Right ventricle myocardium inferior (tissue), 1 donor: Measurements from ENCODE around the gene GLB1L. TPM values are rescaled to one million over a fixed set of nuclear protein-coding genes. Genes with fewer than 3 reads are reported as not detected.
"Not testable (repeated sequence)": the region's sequence is repeated elsewhere in the genome, so short reads cannot be mapped to it uniquely, and the experiment has no call there.

ENCODE experiments used
- ATAC-seq: fragments of 200-7000 bp; cut with Tn5 transposase; one replicate; pipeline ENCODE4 v1.9.1; 2020; ENCODE audit warnings: mild to moderate bottlenecking, moderate library complexity
- DNase-seq: peaks from one replicate; pipeline ENCODE4 v3.0.0; 2021; ENCODE audit errors: missing footprints
- intact Hi-C: fragments of 100-400 bp; cut with DNase I; formaldehyde crosslinking; loops from one replicate; pipeline ENCODE4 v1.11.0; 2022
- microRNA-seq: library from miRNA; unstranded; fragments of <30 nt; microRNA quantifications from one replicate; pipeline ENCODE4 v1.2.0, GENCODE V29; 2020
- total RNA-seq: library from RNA; stranded (reverse); fragmentation: NEBNext Ultra II Directional; extraction: Animal tissue kit (Norgen Biotek cat#: 25700); gene quantifications from one replicate; pipeline ENCODE4 v1.2.1, GENCODE V29; 2021
- donor health status: DM: no; HTN: yes; CAD: no; lungs with severe emphysema.

The GLB1L gene
- total RNA-seq, 1 donor from 2014 or later: 1.8 TPM

DNA sequence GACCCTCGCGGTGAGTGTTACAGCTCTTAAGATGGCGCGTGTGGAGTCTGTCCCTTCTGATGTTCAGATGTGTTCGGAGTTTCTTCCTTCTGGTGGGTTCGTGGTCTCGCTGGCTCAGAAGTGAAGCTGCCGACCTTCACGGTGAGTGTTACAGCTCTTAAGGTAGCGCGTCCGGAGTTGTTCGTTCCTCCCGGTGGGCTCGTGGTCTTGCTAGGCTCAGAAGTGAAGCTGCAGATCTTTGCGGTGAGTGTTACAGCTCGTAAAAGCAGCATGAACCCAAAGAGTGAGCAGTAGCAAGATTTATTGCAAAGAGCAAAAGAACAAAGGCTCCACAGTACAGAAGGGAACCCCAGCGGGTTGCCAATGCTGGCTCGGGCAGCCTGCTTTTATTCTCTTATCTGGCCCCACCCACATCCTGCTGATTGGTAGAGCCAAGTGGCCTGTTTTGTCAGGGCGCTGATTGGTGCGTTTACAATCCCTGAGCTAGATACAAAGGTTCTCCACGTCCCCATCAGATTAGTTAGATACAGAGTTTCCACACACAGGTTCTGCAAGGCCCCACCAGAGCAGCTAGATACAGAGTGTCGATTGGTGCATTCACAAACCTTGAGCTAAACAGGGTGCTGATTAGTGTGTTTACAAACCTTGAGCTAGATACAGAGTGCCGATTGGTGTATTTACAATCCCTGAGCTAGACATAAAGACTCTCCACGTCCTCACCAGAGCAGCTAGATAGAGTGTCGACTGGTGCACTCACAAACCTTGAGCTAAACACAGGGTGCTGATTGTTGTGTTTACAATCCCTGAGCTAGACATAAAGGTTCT lies 44.5 kb downstream of the GLB1L start:
- DNase-seq, ATAC-seq, intact Hi-C loops: not testable (repeated sequence)

DNA sequence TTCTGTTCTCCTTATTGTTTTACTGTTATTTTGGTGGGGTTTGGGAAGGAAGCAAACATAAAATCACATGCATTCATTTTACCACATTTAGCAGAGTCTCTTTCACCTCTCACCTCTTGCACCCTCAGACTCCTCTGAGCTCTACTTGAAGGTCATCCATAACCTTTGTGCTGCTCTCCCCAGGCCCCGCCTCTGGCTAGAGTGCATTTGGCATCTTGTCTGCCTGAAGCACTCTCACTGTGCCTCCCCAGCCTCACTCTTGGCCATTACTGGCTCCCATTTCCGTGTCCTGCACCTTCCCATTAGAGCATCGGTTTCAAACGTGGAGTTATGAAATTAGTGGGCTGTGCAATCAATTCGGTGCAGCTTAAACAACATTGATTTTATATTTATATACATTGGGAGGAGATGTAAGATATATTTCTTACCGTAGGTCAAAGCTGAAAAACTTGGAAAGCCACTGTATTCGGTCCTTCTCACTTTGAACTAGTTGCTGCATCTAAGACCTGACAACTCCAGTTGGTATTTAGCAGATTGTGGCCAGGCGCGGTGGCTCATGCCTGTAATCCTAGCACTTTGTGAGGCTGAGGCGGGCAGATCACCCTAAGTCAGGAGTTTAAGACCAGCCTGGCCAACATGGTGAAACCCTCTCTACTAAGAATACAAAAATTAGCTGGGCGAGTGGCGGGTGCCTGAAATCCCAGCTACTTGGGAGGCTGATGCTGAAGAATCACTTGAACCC lies 45.6 kb downstream of the GLB1L start:
- intact Hi-C loops: no loop called here
- ATAC-seq (no peak), DNase-seq (no peak)

DNA sequence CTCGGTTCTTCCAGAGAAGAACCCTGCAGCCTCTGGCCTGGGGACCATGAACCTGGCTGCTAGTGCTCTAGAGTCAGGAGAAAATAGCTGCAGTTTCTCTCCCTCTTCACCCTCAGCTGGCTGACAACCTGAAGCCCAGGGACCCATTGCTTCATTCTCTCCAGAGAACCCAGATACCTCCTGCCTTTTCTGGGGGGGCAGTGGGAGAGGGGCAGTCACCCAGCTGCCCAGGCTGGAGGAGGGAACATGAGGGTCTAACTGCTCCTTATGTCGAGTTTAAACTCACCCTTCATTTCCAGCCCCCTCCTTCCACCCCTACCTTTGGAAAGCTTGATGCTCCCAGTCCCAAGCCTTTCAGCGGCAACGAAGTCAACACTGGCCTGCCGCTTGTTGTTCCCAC lies 46.3 kb downstream of the GLB1L start:
- no peak for ATAC-seq
- no peak for DNase-seq
- intact Hi-C loops: no loop called here

DNA sequence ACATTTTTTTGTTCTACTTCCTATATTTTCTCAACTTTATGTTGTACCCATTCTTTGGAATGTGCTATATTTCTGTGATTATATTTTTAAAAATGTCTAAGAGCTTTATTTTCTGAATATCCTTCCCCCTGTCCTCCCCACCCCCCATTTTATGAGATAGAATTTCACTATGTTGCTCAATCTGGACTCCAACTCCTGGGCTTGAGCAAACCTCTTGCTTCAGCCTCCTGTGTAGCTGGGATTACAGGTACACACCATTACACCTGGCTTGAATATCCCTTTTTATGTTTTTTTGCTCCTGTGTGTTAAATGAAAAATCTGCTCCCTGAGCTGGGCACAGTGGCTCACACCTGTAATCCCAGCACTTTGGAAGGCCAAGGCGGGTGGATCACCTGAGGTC lies 47.9 kb downstream of the GLB1L start:
- intact Hi-C loops: no loop called here
- ATAC-seq (no peak), DNase-seq (no peak)

DNA sequence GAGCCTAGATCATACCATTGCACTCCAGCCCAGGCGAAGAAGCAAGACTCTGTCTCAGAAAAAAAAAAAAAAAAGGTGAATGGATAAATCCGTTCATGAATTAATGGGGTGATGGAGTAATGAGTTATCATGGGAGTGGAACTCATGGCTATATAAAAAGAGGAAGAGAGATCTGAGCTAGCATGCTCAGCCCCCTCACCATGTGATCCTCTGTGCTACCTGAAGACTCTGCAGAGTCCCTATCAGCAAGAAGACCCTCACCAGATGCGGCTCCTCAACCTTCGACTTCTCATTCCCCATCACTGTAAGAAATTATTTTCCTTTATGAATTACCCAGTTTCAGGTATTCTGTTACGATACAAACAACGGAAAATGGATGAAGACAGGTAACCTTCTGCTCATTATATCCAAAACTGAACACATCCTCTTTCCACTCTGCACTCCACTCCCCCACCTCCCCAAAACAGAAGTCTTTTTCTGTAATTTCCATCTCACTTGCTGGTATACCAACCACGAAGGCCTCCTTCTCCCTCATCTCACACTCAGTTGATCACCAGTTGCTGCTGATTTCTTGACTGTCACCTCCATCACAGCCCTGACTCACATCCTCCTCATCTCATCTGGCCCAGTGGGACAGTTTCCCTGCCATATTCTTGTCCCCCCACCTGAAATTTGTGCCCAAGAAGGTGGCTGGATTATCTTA lies 58.3 kb downstream of the GLB1L start:
- intact Hi-C loops: no loop called here
- DNase-seq (no peak), ATAC-seq (no peak)

Small RNA genes within 50 kb of the gene (microRNA-seq; reads per million reads assigned to microRNA genes)
- not detected for gene MIR153-1

Other genes starting within 250 kb of the GLB1L start
- not detected for gene CFAP65, start 203.9 kb downstream of the GLB1L start, total RNA-seq
- not detected for gene IHH, start 184.5 kb downstream of the GLB1L start, total RNA-seq
- 9.7 TPM for gene NHEJ1, start 84.6 kb downstream of the GLB1L start, total RNA-seq
- gene SLC23A3, start 75.4 kb downstream of the GLB1L start, total RNA-seq: 0.87 TPM
- gene CNPPD1, start 68.5 kb downstream of the GLB1L start, total RNA-seq: 72.7 TPM
- 37.4 TPM for gene RETREG2, start 67.2 kb downstream of the GLB1L start, total RNA-seq
- gene ZFAND2B, start 38.7 kb downstream of the GLB1L start, total RNA-seq: 24.3 TPM
- gene ABCB6, start 26.5 kb downstream of the GLB1L start, total RNA-seq: 31.4 TPM
- gene ATG9A, start 15.8 kb downstream of the GLB1L start, total RNA-seq: 79.4 TPM
- 26.6 TPM for gene ANKZF1, start 15.6 kb downstream of the GLB1L start, total RNA-seq
- 17.1 TPM for gene STK16, start within 50 bp of the GLB1L start, total RNA-seq
- not detected for gene TUBA4B, start 7.8 kb upstream of the GLB1L start, total RNA-seq
- gene TUBA4A, start 8.5 kb upstream of the GLB1L start, total RNA-seq: 128 TPM
- gene DNAJB2, start 33.9 kb upstream of the GLB1L start, total RNA-seq: 80.4 TPM
- not detected for gene PTPRN, start 64.0 kb upstream of the GLB1L start, total RNA-seq
- not detected for gene RESP18, start 87.3 kb upstream of the GLB1L start, total RNA-seq
- 66.6 TPM for gene DNPEP, start 142.5 kb upstream of the GLB1L start, total RNA-seq
- gene DES, start 172.9 kb upstream of the GLB1L start, total RNA-seq: 13,356 TPM
- 119 TPM for gene SPEG, start 189.4 kb upstream of the GLB1L start, total RNA-seq